HEK293T (cell line): Measurements from ENCODE around the gene MED16.

ENCODE experiments used
- ARNT ChIP-seq: fragments of 450-650 bp; IDR thresholded peaks from 2 replicates; pipeline ENCODE4 v1.6.1; 2017; ENCODE audit warnings: mild to moderate bottlenecking
- BHLHE40 ChIP-seq: fragments of 450-650 bp; IDR thresholded peaks from 2 replicates; pipeline ENCODE4 v1.6.1; 2016; ENCODE audit warnings: mild to moderate bottlenecking, moderate library complexity, borderline replicate concordance
- CTBP1 ChIP-seq: fragments of 450-650 bp; IDR thresholded peaks from 2 replicates; pipeline ENCODE4 v1.6.1; 2016; ENCODE audit warnings: borderline replicate concordance
- ELF4 ChIP-seq: fragments of 450-650 bp; IDR thresholded peaks from 2 replicates; pipeline ENCODE4 v1.6.1; 2017; ENCODE audit warnings: antibody characterized with exemption
- FOXA1 ChIP-seq: fragments of 450-650 bp; IDR thresholded peaks from 2 replicates; pipeline ENCODE4 v1.6.1; 2016; ENCODE audit warnings: mild to moderate bottlenecking
- FOXK2 ChIP-seq: fragments of 450-650 bp; IDR thresholded peaks from 2 replicates; pipeline ENCODE4 v1.6.1; 2016; ENCODE audit warnings: mild to moderate bottlenecking
- FOXM1 ChIP-seq: fragments of 450-650 bp; IDR thresholded peaks from 2 replicates; pipeline ENCODE4 v1.6.1; 2017; ENCODE audit warnings: mild to moderate bottlenecking, borderline replicate concordance
- HDGF ChIP-seq: fragments of 450-650 bp; IDR thresholded peaks from 2 replicates; pipeline ENCODE4 v1.6.1; 2017; ENCODE audit warnings: antibody characterized with exemption, borderline replicate concordance
- LEF1 ChIP-seq: fragments of 450-650 bp; IDR thresholded peaks from 2 replicates; pipeline ENCODE4 v1.6.1; 2017; ENCODE audit warnings: mild to moderate bottlenecking, borderline replicate concordance
- NFRKB ChIP-seq: fragments of 450-650 bp; IDR thresholded peaks from 2 replicates; pipeline ENCODE4 v1.6.1; 2016; ENCODE audit warnings: mild to moderate bottlenecking, moderate library complexity
- SP1 ChIP-seq: fragments of 450-650 bp; IDR thresholded peaks from 2 replicates; pipeline ENCODE4 v1.6.1; 2017
- SUZ12 ChIP-seq: fragments of 450-650 bp; IDR thresholded peaks from 2 replicates; pipeline ENCODE4 v1.6.1; 2016; ENCODE audit warnings: mild to moderate bottlenecking
- TARDBP ChIP-seq: fragments of 450-650 bp; IDR thresholded peaks from 2 replicates; pipeline ENCODE4 v1.6.1; 2016
- TF ChIP-seq, protein P1 (sequence below): fragments of 450-650 bp; IDR thresholded peaks from 2 replicates; pipeline ENCODE4 v1.6.1; 2016

DNA sequence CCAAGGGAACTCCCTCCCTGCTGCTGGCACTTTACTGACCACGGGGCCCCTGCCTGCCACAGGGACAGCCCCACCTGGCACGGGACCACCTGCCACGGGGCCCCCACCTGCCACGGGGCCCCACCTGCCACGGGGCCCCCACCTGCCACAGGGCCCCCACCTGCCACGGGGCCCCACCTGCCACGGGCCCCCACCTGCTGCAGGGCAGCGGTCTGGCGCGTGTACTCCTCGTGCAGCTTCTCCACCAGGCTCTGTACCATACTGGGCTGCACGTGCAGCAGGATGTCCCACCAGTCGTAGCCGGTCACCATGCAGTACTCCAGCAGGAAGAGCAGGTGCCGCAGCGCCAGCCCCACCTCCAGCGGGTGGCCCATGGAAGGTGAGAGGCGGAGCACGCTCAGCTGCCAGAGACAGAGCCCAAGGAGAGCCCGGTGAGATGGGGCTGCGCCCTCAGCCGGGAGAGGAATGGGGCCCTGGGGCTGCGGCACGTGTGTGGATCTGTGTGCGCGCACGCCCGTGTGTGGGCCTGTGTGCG, 16.1 kb downstream of the MED16 start:
- TF ChIP-seq HDGF (no peak), TARDBP (no peak), FOXM1 (no peak), FOXK2 (no peak), SP1 (no peak), FOXA1 (no peak), BHLHE40 (no peak), LEF1 (no peak), NFRKB (no peak), SUZ12 (no peak), ELF4 (no peak), ARNT (no peak), CTBP1 (no peak)
- TF ChIP-seq, protein P1, sequence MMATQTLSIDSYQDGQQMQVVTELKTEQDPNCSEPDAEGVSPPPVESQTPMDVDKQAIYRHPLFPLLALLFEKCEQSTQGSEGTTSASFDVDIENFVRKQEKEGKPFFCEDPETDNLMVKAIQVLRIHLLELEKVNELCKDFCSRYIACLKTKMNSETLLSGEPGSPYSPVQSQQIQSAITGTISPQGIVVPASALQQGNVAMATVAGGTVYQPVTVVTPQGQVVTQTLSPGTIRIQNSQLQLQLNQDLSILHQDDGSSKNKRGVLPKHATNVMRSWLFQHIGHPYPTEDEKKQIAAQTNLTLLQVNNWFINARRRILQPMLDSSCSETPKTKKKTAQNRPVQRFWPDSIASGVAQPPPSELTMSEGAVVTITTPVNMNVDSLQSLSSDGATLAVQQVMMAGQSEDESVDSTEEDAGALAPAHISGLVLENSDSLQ: no peak
